Stimulated activated CD4-positive, alpha-beta T cell treated with anti-CD3 and anti-CD28 coated beads, Interleukin-15, amount 100 ng/mL, for 24 hours (primary cell): ENCODE results near the gene OLIG2.

Experiments
- DNase-seq: peaks from one replicate; pipeline ENCODE4 v3.0.0-alpha.2; 2020

The OLIG2 gene

DNA sequence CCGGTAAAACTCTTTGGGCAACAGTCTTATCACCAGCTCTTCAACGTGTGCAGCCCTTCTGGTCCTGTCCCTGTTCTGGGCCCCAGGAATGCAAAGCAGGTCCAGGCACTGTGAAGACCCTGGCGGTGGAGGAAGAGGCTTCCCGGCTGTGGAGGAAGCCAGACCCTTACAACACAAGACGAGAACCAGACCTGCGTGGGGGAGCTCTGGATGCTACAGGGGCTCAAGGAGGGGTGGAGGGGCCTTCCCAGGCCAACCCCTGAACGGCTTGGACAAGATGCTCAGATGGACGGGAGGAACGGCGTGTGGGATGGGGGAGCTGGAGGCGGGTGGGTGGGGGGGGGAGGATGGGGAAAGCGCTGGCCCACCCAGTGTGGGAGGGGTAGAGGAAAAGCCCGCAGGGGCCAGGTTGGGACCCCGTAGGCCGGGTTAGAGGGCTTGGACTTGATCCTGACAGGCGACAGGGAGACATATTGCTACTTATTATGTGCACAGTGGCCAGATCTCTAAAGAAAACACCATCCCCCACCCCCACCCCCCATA is 5.1 kb upstream of the OLIG2 start:
- DNase-seq: no peak

DNA sequence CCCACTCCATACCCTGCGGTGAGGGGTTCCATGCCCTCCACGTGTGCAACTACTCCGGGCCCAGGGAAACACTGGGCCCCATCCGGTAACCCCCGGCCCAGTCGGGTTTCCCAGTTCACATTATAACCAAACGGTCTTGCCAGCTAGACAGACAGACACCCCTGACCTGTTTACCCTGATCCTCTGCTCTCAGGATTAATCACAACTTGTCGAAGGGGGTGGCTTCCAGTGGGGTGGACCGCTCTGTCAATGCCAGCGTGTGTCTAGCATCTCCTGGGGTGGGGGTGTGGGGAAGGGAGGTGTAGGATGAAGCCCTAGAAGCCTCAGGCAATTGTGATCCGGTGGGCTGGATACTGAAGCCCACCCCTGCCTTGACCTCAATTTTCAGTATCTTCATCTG is 4.6 kb upstream of the OLIG2 start:
- DNase-seq: no peak

DNA sequence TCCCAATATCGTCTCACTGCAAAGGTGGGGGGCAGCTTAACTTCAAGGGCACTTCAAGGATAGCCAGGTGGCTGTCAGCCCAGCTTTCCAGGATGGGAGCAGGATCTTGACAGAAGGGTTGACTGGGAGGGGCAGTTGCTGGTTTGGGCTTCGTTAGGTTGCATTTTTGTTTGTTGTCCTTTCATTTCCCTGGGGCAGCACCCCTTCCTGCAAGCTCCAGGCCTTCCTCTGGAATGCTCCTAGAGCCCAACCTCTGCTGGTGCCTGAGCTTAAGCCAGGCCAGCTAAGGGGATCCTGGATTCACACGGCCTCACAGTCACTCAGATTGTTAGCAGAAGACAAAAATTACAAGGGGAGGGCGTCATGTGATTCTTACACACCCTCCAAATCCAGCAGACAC is 4.1 kb upstream of the OLIG2 start:
- no peak for DNase-seq

DNA sequence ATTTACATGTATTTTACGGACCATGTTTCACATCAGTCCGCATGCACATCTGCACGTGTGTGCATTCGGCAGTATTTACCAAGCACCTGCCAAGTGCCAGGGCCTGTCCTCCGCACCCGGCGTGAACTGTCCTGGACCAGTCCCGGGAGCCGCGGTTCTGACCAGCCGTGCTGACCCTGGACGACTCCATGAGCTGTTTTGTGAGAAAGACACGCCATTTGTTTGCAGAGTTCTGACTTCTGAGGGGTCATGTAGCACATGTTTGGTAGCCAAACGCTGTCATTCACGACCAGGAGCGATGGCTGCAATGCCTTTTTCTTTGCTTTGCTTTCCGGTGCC is 3.3 kb upstream of the OLIG2 start:
- no peak for DNase-seq

DNA sequence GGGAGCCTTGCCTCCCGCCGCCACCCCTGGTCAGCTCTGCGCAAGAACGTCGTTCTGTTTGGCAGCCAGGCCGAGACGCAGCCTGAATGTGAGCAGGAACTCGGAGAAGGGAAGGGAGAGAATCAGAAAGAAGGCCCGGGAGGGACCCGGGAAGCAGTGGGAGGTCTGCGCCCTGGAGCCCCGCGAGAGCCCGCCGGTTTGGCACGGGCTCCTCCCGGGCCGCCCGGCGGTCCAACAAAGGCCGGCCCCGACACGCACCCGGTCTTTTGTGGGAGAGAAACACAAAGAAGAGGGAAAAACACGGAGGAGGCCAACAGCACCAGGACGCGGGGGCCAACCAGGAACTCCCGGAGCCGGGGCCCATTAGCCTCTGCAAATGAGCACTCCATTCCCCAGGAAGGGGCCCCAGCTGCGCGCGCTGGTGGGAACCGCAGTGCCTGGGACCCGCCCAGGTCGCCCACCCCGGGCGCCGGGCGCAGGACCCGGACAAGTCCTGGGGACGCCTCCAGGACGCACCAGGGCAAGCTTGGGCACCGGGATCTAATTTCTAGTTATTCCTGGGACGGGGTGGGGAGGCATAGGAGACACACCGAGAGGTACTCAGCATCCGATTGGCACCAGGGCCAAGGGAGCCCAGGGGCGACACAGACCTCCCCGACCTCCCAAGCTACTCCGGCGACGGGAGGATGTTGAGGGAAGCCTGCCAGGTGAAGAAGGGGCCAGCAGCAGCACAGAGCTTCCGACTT is 2.7 kb upstream of the OLIG2 start:
- peak; percentile 17 for DNase-seq

DNA sequence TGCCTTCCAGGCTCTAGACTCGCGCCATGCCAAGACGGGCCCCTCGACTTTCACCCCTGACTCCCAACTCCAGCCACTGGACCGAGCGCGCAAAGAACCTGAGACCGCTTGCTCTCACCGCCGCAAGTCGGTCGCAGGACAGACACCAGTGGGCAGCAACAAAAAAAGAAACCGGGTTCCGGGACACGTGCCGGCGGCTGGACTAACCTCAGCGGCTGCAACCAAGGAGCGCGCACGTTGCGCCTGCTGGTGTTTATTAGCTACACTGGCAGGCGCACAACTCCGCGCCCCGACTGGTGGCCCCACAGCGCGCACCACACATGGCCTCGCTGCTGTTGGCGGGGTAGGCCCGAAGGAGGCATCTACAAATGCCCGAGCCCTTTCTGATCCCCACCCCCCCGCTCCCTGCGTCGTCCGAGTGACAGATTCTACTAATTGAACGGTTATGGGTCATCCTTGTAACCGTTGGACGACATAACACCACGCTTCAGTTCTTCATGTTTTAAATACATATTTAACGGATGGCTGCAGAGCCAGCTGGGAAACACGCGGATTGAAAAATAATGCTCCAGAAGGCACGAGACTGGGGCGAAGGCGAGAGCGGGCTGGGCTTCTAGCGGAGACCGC is 2.0 kb upstream of the OLIG2 start:
- peak; percentile 38 for DNase-seq

DNA sequence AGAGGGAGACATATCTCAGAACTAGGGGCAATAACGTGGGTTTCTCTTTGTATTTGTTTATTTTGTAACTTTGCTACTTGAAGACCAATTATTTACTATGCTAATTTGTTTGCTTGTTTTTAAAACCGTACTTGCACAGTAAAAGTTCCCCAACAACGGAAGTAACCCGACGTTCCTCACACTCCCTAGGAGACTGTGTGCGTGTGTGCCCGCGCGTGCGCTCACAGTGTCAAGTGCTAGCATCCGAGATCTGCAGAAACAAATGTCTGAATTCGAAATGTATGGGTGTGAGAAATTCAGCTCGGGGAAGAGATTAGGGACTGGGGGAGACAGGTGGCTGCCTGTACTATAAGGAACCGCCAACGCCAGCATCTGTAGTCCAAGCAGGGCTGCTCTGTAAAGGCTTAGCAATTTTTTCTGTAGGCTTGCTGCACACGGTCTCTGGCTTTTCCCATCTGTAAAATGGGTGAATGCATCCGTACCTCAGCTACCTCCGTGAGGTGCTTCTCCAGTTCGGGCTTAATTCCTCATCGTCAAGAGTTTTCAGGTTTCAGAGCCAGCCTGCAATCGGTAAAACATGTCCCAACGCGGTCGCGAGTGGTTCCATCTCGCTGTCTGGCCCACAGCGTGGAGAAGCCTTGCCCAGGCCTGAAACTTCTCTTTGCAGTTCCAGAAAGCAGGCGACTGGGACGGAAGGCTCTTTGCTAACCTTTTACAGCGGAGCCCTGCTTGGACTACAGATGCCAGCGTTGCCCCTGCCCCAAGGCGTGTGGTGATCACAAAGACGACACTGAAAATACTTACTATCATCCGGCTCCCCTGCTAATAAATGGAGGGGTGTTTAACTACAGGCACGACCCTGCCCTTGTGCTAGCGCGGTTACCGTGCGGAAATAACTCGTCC is 1.3 kb upstream of the OLIG2 start:
- peak; percentile 21 for DNase-seq

DNA sequence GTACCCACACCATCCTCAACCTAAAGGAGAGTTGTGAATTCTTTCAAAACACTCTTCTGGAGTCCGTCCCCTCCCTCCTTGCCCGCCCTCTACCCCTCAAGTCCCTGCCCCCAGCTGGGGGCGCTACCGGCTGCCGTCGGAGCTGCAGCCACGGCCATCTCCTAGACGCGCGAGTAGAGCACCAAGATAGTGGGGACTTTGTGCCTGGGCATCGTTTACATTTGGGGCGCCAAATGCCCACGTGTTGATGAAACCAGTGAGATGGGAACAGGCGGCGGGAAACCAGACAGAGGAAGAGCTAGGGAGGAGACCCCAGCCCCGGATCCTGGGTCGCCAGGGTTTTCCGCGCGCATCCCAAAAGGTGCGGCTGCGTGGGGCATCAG is 638 bp upstream of the OLIG2 start:
- peak; percentile 26 for DNase-seq

DNA sequence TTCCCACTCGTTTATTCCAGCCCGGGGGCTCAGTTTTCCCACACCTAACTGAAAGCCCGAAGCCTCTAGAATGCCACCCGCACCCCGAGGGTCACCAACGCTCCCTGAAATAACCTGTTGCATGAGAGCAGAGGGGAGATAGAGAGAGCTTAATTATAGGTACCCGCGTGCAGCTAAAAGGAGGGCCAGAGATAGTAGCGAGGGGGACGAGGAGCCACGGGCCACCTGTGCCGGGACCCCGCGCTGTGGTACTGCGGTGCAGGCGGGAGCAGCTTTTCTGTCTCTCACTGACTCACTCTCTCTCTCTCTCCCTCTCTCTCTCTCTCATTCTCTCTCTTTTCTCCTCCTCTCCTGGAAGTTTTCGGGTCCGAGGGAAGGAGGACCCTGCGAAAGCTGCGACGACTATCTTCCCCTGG is 716 bp downstream of the OLIG2 start:
- DNase-seq: no peak

DNA sequence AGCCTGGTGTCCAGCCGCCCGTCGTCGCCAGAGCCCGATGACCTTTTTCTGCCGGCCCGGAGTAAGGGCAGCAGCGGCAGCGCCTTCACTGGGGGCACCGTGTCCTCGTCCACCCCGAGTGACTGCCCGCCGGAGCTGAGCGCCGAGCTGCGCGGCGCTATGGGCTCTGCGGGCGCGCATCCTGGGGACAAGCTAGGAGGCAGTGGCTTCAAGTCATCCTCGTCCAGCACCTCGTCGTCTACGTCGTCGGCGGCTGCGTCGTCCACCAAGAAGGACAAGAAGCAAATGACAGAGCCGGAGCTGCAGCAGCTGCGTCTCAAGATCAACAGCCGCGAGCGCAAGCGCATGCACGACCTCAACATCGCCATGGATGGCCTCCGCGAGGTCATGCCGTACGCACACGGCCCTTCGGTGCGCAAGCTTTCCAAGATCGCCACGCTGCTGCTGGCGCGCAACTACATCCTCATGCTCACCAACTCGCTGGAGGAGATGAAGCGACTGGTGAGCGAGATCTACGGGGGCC is 1.2 kb downstream of the OLIG2 start:
- peak; percentile 28 for DNase-seq

DNA sequence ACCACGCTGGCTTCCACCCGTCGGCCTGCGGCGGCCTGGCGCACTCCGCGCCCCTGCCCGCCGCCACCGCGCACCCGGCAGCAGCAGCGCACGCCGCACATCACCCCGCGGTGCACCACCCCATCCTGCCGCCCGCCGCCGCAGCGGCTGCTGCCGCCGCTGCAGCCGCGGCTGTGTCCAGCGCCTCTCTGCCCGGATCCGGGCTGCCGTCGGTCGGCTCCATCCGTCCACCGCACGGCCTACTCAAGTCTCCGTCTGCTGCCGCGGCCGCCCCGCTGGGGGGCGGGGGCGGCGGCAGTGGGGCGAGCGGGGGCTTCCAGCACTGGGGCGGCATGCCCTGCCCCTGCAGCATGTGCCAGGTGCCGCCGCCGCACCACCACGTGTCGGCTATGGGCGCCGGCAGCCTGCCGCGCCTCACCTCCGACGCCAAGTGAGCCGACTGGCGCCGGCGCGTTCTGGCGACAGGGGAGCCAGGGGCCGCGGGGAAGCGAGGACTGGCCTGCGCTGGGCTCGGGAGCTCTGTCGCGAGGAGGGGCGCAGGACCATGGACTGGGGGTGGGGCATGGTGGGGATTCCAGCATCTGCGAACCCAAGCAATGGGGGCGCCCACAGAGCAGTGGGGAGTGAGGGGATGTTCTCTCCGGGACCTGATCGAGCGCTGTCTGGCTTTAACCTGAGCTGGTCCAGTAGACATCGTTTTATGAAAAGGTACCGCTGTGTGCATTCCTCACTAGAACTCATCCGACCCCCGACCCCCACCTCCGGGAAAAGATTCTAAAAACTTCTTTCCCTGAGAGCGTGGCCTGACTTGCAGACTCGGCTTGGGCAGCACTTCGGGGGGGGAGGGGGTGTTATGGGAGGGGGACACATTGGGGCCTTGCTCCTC is 1.9 kb downstream of the OLIG2 start:
- peak; percentile 26 for DNase-seq

DNA sequence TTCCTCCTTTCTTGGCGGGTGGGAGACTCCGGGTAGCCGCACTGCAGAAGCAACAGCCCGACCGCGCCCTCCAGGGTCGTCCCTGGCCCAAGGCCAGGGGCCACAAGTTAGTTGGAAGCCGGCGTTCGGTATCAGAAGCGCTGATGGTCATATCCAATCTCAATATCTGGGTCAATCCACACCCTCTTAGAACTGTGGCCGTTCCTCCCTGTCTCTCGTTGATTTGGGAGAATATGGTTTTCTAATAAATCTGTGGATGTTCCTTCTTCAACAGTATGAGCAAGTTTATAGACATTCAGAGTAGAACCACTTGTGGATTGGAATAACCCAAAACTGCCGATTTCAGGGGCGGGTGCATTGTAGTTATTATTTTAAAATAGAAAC is 2.5 kb downstream of the OLIG2 start:
- DNase-seq: no peak

DNA sequence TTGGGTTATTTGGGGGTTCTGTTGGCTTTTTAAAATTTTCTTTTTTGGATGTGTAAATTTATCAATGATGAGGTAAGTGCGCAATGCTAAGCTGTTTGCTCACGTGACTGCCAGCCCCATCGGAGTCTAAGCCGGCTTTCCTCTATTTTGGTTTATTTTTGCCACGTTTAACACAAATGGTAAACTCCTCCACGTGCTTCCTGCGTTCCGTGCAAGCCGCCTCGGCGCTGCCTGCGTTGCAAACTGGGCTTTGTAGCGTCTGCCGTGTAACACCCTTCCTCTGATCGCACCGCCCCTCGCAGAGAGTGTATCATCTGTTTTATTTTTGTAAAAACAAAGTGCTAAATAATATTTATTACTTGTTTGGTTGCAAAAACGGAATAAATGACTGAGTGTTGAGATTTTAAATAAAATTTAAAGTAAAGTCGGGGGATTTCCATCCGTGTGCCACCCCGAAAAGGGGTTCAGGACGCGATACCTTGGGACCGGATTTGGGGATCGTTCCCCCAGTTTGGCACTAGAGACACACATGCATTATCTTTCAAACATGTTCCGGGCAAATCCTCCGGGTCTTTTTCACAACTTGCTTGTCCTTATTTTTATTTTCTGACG is 3.1 kb downstream of the OLIG2 start:
- peak; percentile 58 for DNase-seq

DNA sequence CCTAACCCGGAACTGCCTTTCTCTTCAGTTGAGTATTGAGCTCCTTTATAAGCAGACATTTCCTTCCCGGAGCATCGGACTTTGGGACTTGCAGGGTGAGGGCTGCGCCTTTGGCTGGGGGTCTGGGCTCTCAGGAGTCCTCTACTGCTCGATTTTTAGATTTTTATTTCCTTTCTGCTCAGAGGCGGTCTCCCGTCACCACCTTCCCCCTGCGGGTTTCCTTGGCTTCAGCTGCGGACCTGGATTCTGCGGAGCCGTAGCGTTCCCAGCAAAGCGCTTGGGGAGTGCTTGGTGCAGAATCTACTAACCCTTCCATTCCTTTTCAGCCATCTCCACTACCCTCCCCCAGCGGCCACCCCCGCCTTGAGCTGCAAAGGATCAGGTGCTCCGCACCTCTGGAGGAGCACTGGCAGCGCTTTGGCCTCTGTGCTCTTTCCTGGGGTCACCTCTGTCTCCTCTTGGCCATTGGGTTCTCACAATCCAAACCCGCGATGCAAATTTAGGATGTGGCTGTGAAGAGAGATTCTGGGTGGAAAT is 3.7 kb downstream of the OLIG2 start:
- DNase-seq: no peak

DNA sequence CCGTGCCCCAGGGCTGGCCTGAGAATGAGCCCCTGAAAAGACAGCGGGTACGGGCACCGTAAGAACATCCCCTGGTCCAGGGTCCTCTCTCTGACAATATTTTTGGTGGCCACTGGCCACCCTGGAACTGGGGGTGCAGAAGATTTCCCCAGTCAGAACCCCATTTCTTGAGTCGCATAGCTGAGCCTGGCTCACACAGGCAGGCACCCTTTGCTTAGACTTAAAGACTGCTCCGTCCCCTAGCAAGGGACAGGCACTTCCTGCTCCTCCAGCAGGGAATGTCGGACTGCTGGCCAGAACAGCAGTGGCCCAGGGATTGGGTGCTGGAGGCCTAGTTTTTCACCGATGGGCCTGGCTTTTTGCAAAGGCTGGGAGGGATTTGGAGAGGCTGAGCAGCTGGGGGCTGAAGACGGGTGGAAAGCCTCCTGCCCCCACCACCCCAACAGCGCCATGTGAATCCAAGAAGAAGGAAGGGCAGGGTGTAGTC is 4.3 kb downstream of the OLIG2 start:
- no peak for DNase-seq

DNA sequence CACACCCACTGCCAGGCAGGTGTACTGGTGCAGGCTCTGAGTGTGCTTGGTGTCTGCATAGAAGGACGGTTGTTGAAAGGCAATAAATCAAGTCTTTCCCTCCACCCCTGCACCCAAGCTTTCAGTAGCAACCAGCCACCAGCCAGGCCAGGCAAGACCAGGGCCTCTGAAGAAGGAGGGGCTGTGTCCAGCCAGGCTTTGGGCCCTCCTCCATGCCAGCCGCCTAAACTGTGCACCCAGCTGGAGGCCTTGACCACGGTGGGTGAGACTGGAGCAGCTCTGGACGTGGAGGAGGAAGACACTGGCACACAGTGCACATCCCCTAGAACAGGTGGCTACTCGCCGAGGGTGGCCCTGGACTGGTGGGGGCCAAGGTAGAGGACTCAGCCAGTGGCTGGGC is 4.9 kb downstream of the OLIG2 start:
- DNase-seq: no peak

DNA sequence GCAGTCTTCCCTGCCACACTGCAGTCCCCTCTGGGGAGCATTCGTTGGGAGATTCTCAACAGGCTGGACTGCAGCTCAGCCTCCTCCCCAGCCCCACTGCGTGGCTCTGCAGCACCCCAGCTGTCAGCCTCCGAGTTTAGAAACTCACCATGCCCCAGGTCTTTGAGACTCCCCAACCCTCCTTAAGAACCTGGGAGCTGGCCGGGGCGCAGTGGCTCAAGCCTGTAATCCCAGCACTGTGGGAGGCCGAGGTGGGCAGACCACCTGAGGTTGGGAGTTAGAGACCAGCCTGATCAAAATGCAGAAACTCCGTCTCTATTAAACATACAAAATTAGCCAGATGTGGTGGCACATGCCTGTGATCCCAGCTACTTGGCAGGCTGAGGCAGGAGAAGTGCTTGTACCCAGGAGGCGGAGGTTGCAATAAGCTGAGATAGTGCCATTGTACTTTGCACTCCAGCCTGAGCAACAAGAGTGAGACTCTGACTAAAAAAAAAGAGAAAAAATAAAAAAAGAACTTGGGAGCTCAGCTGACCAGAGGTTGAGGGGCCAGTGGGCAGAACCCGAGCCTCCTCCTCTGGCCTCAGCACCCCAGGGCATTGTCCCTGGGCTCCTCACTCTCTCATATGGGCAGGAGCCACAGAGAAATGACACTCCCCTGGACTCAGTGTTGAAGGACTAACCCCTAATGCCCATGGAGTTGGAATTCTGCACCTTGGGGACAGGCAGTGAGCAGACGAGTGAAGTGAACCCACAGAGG is 5.6 kb downstream of the OLIG2 start:
- DNase-seq: no peak

DNA sequence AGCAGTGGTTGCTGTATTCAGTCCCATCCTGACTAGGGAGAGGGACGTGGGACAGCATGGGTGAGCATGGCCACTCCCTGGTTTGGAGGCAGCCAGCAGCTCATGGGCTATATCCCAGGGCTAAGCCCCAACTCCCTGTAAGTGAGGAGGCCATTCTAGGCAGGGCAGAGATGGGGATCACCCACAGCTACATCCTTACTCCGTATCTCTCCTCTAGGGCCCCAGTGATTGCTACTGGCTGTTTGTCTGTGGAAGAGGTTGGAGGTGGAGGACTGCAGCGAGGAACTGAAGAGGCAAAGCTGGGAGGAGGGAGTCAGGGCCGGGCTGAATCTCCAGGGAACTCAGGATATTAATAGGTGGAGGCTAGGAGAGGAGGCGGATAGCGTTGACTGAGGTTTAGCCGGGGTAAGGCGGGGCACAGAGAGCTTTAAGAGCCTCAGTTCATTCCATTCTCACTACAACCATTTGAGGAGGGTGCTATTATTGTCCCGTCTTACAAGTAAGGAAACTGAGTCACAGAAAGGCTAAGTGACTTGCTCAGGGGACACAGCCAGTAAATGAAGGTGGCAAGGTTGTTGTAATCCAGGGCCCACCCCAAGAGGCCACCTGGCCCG is 6.8 kb downstream of the OLIG2 start:
- no peak for DNase-seq

DNA sequence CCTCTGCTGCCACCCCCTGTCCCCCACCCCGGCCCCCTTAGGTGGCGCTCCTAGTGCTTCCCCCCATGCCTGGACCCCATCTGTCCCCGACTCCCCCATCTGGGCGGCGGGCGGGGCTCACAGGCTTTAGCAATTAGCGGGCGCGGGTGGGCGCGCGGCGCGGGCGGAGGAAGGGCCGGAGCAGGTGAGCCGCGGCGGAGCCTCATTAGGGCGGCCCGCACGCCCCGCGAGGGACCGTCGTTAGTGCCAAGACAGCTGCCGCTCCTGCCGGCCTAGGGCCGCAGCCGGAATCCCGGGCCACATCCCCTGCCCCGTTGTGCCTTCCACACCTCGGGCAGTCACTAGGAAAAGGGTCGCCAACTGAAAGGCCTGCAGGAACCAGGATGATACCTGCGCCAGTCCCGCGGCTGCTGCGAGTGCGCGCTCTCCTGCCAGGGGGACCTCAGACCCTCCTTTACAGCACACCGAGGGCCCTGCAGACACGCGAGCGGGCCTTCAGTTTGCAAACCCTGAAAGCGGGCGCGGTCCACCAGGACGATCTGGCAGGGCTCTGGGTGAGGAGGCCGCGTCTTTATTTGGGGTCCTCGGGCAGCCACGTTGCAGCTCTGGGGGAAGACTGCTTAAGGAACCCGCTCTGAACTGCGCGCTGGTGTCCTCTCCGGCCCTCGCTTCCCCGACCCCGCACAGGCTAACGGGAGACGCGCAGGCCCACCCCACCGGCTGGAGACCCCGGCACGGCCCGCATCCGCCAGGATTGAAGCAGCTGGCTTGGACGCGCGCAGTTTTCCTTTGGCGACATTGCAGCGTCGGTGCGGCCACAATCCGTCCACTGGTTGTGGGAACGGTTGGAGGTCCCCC is 7.6 kb downstream of the OLIG2 start:
- no peak for DNase-seq
